Peyer's patch (tissue), 4 donors: Measurements from ENCODE around the gene CLTCL1.

ENCODE experiments used
- POLR2A ChIP-seq, 2 donors: fragments of 450-650 bp; IDR thresholded peaks; one replicate each; pipeline ENCODE4 v1.5.1; 2017; ENCODE audit warnings: antibody characterized with exemption in 2 of 2, mild to moderate bottlenecking in 2 of 2, moderate library complexity in 2 of 2
- TF ChIP-seq, protein P1 (sequence below), 6 experiments: fragments of 450-650 bp in 4 of 6; fragments of 200-600 bp in 2 of 6; sonication (generic) in 1 of 6; IDR thresholded peaks; one replicate each; pipeline ENCODE4 v1.5.1; 2017 to 2019; ENCODE audit warnings: antibody characterized with exemption in 6 of 6, mild to moderate bottlenecking in 3 of 6, moderate library complexity in 1 of 6

DNA sequence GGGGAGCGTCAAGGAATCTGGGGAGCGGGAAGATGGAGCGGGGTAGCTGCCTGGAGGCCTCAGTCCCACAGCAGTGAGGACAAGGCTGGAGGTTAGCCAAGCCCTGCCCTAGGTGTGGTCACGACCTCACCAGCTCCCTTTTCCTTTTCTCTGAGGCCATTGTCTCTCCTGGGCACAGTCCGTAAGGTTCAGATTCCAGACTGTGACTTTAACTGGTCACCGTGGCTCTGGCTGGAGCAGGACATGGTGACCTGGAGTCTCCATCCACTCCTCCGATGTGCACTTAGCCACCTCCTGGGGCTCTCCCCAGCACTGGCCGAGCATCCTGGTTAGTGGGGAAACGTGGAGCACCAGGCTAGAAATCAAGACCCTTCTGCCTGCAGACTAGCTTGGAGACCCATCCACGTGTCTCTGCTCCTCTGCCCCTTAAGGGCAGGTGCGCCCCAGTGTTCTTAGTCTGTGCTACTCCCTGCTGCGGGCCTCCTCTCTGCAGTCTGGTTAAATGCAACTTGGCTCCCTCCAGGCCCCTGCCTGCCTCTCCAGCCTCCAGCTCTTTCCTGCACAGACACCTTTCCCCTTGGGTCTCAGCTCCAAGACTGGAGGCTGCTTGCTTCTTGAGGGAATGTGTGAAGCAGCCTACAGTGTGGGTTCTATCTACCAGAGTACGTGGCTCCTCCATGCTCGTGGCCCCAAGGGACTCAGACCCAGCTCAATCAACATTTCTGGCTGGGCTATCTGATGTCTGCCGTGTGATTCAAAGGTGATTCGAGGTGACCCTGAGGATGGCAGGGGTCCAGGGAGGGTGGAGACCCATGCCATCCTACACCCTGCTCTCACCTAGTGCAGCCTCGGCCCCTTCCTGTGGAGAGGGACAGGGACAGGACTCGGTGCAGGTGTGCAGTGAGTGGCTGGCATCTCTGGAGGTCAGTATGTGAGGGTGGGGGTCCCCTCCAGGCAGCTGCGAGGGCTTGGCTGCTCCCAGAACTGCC, 118.2 kb downstream of the CLTCL1 start:
- TF ChIP-seq, protein P1, sequence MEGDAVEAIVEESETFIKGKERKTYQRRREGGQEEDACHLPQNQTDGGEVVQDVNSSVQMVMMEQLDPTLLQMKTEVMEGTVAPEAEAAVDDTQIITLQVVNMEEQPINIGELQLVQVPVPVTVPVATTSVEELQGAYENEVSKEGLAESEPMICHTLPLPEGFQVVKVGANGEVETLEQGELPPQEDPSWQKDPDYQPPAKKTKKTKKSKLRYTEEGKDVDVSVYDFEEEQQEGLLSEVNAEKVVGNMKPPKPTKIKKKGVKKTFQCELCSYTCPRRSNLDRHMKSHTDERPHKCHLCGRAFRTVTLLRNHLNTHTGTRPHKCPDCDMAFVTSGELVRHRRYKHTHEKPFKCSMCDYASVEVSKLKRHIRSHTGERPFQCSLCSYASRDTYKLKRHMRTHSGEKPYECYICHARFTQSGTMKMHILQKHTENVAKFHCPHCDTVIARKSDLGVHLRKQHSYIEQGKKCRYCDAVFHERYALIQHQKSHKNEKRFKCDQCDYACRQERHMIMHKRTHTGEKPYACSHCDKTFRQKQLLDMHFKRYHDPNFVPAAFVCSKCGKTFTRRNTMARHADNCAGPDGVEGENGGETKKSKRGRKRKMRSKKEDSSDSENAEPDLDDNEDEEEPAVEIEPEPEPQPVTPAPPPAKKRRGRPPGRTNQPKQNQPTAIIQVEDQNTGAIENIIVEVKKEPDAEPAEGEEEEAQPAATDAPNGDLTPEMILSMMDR (IDR thresholded peaks at IDR 0.05), result no peak
- peak in 1 of 2 donors; percentile 12 for TF ChIP-seq POLR2A (IDR thresholded peaks at IDR 0.05)
